Pons (tissue), 1 donor: ENCODE measurements around the gene ZMYM2.
A peak's percentile ranks its signal among the peaks of the same experiment; 100 is the strongest.
"Not testable (repeated sequence)": the region's sequence is repeated elsewhere in the genome, so short reads cannot be mapped to it uniquely, and the experiment has no call there.

ENCODE experiments used
- DNase-seq: peaks from one replicate; pipeline ENCODE4 v3.0.0-alpha.2; 2016; ENCODE audit warnings: low spot score

The ZMYM2 gene

DNA sequence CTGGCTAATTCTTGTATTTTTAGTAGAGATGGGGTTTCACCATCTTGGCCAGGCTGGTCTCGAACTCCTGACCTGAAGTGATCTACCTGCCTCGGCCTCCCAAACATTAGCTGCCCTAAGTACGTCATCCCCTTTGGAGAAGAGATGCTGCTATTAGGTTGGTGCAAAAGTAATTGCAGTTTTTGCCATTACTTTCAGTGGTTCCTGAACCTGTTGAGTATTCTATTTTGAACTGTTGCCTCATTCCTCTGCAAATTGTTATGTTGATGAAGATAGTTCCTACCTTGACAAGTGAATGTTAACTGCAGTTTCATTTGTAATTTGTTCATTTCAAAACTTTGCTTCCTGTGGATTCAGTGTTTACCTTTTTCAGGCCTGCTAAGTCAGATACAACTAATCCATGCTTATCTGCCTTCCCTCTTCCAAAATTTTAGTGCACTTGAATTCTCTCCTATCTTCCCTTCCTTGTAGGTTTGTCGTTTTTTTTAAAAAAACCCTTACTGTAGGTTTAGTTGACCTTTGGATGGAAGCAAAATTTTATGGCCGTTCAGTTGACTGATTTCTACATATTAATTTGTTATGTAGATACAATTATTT lies 24.0 kb downstream of the ZMYM2 start:
- no peak for DNase-seq

DNA sequence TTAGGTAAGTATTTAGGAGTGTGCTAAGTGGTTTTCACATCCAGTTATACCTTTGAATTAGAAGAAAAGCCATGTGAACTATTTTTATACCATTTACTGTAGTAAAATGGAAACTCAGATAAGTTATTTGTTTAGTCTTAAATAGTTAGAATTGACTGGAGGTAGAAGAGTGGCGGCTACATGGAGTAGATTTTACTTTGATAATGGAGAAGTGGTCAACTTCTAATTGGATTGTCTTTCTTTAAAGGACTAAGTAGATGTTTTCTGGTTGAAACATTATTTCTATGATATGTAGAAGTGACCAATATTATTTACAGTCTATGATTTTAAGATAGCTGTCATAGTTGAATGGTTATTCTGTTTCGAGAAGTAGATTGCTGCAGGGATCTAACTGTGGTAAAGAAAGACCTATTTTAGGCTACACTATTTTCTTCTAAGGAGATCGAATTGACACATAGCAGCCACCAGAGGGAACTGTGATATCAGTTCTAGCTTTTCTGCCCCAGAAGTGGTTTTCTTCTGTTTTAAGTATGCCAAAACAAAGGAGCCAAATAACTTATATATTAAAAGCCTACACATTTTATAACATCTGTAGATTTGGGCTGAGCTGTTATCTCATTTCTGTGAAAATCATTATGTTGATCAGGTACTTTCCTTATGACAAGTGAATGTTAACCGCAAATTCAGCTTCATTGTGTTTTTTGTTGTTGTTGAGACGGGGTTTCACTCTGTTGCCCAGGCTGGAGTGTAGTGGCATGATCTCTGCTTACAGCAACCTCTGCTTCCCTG lies 26.1 kb downstream of the ZMYM2 start:
- peak; percentile 42 for DNase-seq

DNA sequence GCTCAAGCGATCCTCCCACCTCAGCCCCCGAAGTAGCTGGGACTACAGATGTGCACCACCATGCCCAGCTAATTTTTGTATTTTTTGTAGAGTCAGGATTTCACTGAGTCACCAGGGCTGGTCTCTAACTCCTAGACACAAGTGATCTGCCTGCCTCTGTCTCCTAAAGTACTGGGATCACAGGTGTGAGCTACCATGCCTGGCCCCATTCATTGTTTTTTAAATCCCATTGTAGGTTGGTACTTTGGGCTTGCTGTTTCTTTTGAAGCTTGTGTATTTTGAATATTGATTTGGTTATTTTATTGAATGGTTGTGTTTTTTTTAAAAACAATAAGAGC lies 26.7 kb downstream of the ZMYM2 start:
- no peak for DNase-seq

DNA sequence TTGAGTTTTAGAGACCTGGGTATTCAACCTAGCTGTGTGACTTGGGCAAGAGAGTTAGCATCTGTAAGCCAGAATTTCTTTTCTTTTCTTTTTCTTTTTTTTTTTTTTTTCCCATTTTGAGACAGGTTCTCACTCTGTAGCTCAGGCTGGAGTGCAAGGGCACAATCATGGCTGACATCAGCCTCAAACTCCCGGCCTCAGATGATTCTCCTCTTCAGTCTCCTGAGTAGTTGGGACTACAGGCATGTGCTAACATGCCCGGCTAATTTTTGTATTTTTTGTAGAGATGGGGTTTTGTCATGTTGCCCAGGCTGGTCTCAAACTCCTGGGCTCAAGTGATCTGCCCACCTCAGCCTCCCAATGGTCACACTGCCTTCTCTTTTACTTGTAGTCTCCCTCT lies 33.0 kb downstream of the ZMYM2 start:
- no peak for DNase-seq

GRCh38 chr13:19993024-19993423 lies 34.5 kb downstream of the ZMYM2 start:
- DNase-seq: no peak

GRCh38 chr13:19998960-19999359 lies 40.4 kb downstream of the ZMYM2 start:
- DNase-seq: no peak

DNA sequence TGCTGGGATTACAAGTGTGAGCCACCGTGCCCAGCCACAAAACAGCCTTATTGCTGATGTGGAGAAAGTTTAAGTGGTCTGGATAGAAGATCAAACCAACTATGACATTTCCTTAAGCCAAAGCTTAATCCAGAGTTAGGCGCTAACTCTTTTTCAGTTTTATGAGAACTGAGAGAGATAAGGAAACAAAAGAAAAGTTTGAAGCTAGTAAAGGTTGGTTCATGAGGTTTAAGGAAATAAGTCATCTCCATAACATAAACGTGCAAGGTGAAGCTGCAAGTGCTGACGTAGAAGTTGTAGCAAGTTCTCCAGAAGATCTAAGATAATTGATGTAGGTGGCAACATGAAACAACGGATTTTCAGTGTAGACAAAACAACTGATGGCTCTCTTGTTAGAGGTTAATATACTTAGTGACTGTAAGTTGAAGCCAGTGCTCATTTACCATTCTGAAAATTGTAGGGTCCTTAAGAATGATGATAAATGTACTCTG lies 41.6 kb downstream of the ZMYM2 start:
- DNase-seq: no peak

- no peak for DNase-seq
Observed at GRCh38 chr13:20001366-20002190, 43.1 kb downstream of the ZMYM2 start.

DNA sequence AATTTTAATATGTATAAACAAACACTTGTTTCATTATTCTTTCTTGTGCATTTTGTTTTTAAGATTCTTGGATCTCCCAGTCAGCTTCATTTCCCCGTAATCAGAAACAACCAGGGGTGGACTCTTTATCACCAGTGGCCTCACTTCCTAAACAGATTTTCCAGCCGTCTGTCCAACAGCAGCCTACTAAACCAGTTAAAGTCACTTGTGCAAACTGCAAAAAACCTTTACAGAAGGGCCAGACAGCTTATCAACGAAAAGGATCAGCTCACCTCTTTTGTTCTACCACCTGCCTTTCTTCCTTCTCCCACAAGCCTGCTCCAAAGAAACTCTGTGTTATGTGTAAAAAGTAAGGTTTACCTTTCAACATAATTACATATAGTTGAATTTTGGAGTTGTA lies 44.3 kb downstream of the ZMYM2 start:
- DNase-seq: no peak

DNA sequence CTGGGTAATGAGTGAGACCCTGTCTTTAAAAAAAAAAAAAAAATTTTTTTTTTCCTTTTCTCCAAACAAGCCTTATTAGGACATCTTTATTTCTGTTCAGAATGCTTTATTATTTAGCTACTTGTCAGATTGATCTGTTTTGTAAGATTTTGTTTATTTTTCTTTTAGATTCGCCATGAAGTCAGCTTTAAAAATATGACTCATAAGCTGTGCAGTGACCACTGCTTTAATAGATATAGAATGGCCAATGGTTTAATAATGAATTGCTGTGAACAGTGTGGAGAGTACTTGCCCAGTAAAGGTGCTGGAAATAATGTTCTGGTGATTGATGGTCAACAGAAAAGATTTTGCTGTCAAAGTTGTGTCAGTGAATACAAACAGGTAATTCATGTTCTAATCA lies 47.7 kb downstream of the ZMYM2 start:
- no peak for DNase-seq

GRCh38 chr13:20015763-20016162 lies 57.2 kb downstream of the ZMYM2 start:
- DNase-seq: no peak

DNA sequence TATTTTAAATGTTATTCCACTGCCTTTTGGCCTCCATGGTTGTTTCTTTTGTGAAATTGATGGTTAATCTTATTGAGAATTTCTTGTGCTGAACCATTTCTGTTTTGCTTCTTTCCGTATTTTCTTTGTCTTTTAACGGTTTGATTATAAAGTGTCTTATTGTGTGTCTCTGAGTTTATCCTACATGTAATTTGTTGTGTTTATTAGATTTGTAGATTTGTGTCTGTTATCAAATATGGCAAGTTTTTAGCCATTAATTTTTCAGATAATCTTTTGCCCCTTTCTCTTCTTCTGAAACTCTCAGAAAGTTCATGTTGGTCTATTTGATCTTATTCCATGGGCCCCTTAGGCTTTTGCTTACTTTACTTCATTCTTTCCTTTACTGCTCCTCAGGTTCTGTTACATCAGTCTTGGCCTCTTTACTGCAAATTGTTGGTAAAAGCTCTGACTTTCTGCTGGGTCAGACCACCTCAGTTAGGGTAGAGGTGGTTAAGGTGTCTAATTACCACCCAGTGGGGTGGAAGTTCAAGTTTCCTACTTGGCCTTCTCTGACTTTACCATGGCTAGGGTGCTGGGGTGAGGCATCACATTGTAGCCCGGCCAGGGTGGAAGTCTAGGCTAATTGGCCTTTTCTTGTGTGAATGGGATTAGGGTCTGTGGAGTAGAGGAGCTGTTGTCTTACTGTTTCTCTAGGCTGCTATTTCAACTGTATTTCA lies 58.3 kb downstream of the ZMYM2 start:
- DNase-seq: no peak

- no peak for DNase-seq
Observed at GRCh38 chr13:20017365-20017711, 58.8 kb downstream of the ZMYM2 start.

- DNase-seq: no peak
Observed at GRCh38 chr13:20019043-20019442, 60.5 kb downstream of the ZMYM2 start.

- no peak for DNase-seq
Observed at GRCh38 chr13:20024702-20025101, 66.2 kb downstream of the ZMYM2 start.

DNA sequence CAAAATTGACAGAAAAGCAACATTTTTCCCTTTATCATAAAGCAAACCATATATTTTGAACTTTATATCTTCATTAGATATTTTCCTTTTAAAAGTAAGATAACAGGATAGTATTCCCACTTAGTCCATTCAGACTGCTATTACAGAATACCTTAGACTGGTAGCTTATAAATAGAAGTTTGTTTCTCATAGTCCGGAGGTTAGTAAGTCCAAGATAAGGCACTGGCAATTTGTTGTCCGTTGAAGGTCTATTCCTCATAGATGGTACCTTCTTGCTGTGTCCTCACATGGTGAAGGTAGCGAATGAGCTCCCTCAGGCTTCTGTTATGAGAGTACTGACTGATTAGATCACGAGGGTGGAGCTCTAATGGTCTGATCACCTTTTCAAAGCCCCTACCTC lies 70.4 kb downstream of the ZMYM2 start:
- DNase-seq: no peak

GRCh38 chr13:20033486-20033885 lies 75.0 kb downstream of the ZMYM2 start:
- DNase-seq: no peak

DNA sequence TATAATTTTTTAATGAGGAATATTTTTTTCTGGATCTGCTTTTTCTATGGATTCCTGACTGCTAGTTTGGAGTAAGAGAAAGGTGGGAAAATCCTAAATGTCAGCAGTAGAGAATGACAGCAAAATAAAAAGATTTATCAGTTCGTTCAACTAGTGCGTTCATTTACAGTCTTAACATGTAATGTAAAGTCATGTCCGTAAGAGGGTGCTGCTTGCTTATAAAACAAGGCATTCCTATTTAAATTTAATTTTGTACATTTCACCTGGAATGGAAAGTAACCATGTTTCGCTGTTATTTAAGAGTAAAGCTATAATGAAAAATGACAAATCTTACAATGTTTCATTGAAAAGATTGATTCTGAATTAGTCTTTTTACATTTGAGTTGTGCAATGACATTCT lies 76.6 kb downstream of the ZMYM2 start:
- DNase-seq: peak; percentile 37

DNA sequence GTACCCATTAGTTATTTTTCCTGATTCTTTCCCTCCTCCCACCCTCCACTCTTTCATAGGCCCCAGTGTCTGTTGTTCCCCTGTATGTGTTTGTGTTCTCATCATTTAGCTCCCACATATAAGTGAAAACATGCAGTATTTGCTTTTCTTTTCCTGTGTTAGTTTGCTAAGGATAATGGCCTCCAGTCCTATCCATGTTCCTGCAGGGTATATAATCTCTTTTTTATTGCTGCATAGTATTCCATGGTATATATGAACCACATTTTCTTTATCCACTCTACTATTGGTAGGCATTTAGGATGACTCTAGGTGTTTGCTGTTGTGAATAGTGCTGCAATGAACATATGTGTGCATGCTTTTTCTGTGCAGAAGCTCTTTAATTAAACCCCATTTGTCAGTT lies 79.4 kb downstream of the ZMYM2 start:
- DNase-seq: no peak

- DNase-seq: not testable (repeated sequence)
Observed at GRCh38 chr13:20042603-20043002, 84.1 kb downstream of the ZMYM2 start.

DNA sequence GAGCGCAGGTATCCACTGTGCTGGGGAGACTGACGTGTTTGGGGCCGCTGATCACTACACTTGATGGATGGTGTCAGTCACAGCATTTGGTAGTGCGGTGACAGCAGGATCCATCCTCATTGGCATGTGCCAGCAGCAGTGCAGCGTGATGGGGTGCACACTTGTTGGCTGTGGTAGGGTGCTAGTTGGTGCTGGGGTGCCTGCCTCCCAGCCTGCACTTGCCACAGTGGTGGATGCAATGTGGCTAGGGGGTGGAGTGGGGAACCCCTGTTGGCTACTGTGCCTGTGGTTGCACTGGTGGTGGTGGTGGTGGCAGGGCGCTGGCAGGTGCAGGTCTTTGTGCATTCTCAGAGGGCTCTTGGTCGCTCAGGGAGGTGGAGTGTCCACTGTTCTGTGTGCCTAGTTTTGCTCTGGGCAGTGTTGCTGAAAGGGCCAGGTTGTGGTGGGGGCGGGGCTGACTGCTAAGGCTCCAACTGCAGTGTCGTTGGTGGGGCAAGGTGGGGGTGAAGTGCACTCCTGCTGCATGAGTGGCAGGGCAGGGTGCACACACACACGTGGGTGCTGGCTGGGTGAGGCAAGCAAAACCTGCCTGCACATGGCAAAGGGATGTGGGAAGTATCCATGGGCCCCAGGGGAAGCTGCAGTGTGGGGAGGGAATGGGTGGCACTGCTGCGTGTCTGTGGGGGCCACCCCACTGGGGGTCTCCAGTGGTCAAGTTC lies 84.8 kb downstream of the ZMYM2 start:
- no peak for DNase-seq

DNA sequence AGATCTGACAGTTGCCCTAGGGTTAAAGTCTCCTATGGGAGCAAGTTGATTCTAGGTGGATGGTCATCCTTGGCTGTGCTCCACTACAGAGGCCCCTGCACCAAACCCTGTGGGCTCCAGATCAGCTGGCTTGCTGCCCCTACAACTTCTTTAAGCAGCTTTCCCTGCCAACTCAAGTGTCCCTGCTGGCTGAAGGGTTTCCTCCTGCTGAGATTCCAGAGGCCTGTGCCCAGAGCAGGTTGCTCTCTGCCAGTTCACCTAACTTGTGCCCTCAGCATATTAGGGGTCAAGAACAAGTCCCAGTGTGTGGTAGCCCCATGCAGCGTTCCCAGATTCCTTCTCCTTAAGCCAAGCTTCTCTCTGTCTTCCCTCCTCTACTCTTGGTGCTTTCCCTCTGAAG lies 85.6 kb downstream of the ZMYM2 start:
- DNase-seq: no peak
